Measurements from ENCODE around the gene AADACL2. TPM values are rescaled to one million over a fixed set of nuclear protein-coding genes. Genes with fewer than 3 reads are reported as not detected.

The AADACL2 gene
- total and polyA plus RNA-seq, 3 experiments from 2014 or later: not detected

DNA sequence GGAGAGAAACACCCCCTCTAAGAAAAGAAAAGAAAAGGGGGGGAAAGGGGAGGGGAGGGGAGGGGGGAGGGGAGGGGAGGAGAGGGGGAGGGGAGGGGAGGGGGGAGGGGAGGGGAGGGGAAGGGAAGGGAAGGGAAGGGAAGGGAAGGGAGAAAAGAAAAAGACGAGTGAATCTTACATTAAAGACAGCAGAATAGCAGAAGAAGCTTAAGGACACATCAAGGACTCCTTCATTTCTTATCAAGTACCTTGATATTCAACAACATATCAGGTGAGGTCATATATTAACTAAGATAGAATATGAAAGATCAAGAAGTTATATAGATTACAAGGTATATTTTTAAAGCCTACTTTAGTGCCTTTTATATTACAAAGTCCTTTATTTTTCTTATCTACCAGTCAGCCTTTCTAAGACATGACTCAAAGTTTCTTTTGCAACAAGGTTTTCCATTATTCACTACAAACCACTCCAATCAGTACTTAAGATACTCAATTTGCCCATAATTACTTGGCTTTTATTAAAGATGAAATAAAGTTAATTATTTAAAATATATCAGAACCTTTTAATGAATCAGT lies 62.5 kb downstream of the AADACL2 start:
- no peak overlapping the region for H3K27ac Mint-ChIP-seq
- no peaks in the 10 kb centered on the region for H3K36me3 Mint-ChIP-seq
- DNase-seq: no peak
- no peaks in the 10 kb centered on the region for H3K9me3 ChIP-seq (ENCODE audit: low read length)
- no peaks in the 10 kb centered on the region for H3K4me1 ChIP-seq (ENCODE audit: insufficient read depth, low read length)
- no peak overlapping the region for H3K4me3 ChIP-seq (ENCODE audit: low read length)
- H3K27me3 ChIP-seq (ENCODE audit: insufficient read depth, low read length, poor library complexity, severe bottlenecking): no peaks in the 10 kb centered on the region
- no peaks in the 10 kb centered on the region for H3K9me3 Mint-ChIP-seq
- no peaks in the 10 kb centered on the region for H3K36me3 ChIP-seq (ENCODE audit: insufficient read depth, low read length)
- POLR2A ChIA-PET: no interaction called here
- H3K27ac ChIP-seq (ENCODE audit: low read depth, low read length): no peak overlapping the region
- CTCF ChIA-PET: no interaction called here
- no peak overlapping the region for H3K4me3 Mint-ChIP-seq
- no peaks in the 10 kb centered on the region for H3K4me1 Mint-ChIP-seq
- H3K27me3 Mint-ChIP-seq: peaks cover 0 to 10% of the 10 kb centered on the region in 2 donors

DNA sequence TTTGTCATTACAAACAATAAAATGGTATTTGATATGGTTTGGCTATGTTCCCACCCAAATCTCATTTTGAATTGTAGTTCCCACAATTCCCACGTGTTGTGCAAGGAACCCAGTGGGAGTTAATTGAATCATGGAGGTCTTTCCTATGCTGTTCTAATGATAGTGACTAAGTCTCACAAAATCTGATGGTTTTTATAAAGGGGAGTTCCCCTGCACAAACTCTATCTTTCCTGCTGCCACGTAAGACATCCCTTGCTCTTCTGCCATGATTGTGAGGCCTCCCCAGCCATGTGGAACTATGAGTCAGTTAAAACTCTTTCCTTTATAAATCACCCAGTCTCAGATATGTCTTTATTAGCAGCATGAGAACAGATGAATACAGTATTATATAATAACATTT lies 64.7 kb downstream of the AADACL2 start:
- ChIA-PET POLR2A (no interaction called here), CTCF (no interaction called here)
- DNase-seq: no peak
- H3K4me3 Mint-ChIP-seq: no peak overlapping the region
- H3K36me3 Mint-ChIP-seq: no peaks in the 10 kb centered on the region
- peaks cover 0 to 2% (median 0%) of the 10 kb centered on the region in 5 donors for H3K9me3 Mint-ChIP-seq
- Histone ChIP-seq H3K27ac (ENCODE audit: low read depth, low read length) (no peak overlapping the region), H3K4me1 (ENCODE audit: insufficient read depth, low read length) (no peaks in the 10 kb centered on the region), H3K4me3 (ENCODE audit: low read length) (no peak overlapping the region), H3K9me3 (ENCODE audit: low read length) (no peaks in the 10 kb centered on the region), H3K36me3 (ENCODE audit: insufficient read depth, low read length) (no peaks in the 10 kb centered on the region), H3K27me3 (ENCODE audit: insufficient read depth, low read length, poor library complexity, severe bottlenecking) (no peaks in the 10 kb centered on the region)
- peaks cover 5 to 10% of the 10 kb centered on the region in 2 donors for H3K27me3 Mint-ChIP-seq
- no peak overlapping the region for H3K27ac Mint-ChIP-seq
- no peaks in the 10 kb centered on the region for H3K4me1 Mint-ChIP-seq

DNA sequence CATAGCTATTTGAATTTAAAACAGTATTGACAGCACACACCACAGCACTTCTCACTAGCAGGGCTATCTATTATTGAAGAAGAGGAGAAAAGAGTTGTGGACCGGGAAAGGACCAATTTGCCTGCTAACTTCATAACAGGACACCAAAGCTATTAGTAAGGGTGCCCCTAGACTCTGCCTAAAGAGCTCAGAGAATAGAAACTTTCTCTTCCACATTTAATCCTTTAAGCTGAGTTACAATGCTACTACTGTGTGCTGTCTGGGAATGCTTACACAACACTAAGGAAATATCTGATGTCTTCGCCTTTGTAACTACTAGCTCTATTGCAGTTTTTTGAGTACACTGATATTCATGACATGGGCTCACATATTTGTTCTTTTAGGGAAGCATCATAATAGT lies 66.7 kb downstream of the AADACL2 start:
- H3K27me3 Mint-ChIP-seq: peaks cover 6 to 7% of the 10 kb centered on the region in 2 donors
- DNase-seq: no peak
- Histone ChIP-seq H3K4me3 (ENCODE audit: low read length) (no peak overlapping the region), H3K4me1 (ENCODE audit: insufficient read depth, low read length) (no peaks in the 10 kb centered on the region), H3K27me3 (ENCODE audit: insufficient read depth, low read length, poor library complexity, severe bottlenecking) (no peaks in the 10 kb centered on the region), H3K36me3 (ENCODE audit: insufficient read depth, low read length) (no peaks in the 10 kb centered on the region), H3K27ac (ENCODE audit: low read depth, low read length) (no peak overlapping the region), H3K9me3 (ENCODE audit: low read length) (no peaks in the 10 kb centered on the region)
- no peaks in the 10 kb centered on the region for H3K4me1 Mint-ChIP-seq
- peaks cover 0 to 2% (median 0%) of the 10 kb centered on the region in 5 donors for H3K9me3 Mint-ChIP-seq
- POLR2A ChIA-PET: no interaction called here
- CTCF ChIA-PET: no interaction called here
- no peak overlapping the region for H3K27ac Mint-ChIP-seq
- H3K4me3 Mint-ChIP-seq: no peak overlapping the region
- H3K36me3 Mint-ChIP-seq: no peaks in the 10 kb centered on the region

DNA sequence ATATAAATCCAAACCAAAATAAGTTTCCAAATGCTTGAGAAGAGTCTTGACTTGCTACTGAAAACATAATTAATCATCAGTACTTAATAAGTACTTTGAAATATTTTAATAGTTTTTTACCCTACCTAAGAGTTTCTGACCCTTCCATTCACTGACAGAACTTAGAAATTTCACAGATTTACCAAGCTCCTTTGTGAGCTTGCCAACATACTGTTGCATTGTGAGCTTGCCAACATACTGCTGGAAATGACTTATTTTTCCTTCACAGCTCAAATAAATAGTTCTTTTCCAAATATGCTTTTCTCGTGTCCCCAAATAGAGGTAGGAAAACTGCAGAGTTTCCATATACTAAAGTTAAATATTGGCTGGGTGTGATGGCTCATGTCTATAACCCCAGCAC lies 70.5 kb downstream of the AADACL2 start:
- Histone ChIP-seq H3K4me1 (ENCODE audit: insufficient read depth, low read length) (no peaks in the 10 kb centered on the region), H3K27me3 (ENCODE audit: insufficient read depth, low read length, poor library complexity, severe bottlenecking) (no peaks in the 10 kb centered on the region), H3K27ac (ENCODE audit: low read depth, low read length) (no peak overlapping the region), H3K4me3 (ENCODE audit: low read length) (no peak overlapping the region), H3K36me3 (ENCODE audit: insufficient read depth, low read length) (no peaks in the 10 kb centered on the region), H3K9me3 (ENCODE audit: low read length) (no peaks in the 10 kb centered on the region)
- Mint-ChIP-seq H3K27me3 (peaks cover 15% of the 10 kb centered on the region in 2 donors), H3K36me3 (peaks cover 0 to 10% (median 0%) of the 10 kb centered on the region in 3 donors), H3K4me1 (no peaks in the 10 kb centered on the region), H3K27ac (no peak overlapping the region), H3K9me3 (peaks cover 13 to 22% (median 20%) of the 10 kb centered on the region in 5 donors), H3K4me3 (no peak overlapping the region)
- ChIA-PET CTCF (interaction anchor here (0.5 kb wide), 1 partner anchor 275 kb away, joined by 4 read pairs; no protein-coding TSS in a partner anchor), POLR2A (no interaction called here)
- DNase-seq: no peak

DNA sequence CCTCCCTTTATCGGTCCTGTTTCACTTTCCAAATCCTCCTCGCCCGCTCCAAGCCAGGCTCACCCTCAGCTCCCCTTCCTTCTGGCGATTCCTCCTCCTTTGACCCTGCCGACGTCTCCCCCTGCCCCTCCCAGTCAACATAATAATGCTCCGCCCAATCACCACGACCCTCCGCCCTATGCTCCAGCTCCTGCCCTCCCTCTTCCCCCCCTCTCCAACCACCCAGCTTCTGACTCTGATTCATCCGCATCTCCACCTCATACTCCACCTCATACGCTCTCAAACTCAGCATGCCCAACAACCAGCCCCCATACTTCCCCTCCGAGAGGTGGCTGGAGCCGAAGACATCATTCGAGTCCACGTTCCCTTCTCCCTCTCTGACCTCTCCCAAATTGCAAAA lies 73.1 kb downstream of the AADACL2 start:
- DNase-seq: no peak
- Histone ChIP-seq H3K9me3 (ENCODE audit: low read length) (no peaks in the 10 kb centered on the region), H3K4me1 (ENCODE audit: insufficient read depth, low read length) (no peaks in the 10 kb centered on the region), H3K27ac (ENCODE audit: low read depth, low read length) (no peak overlapping the region), H3K4me3 (ENCODE audit: low read length) (no peak overlapping the region), H3K36me3 (ENCODE audit: insufficient read depth, low read length) (no peaks in the 10 kb centered on the region), H3K27me3 (ENCODE audit: insufficient read depth, low read length, poor library complexity, severe bottlenecking) (no peaks in the 10 kb centered on the region)
- H3K27me3 Mint-ChIP-seq: peaks cover 15% of the 10 kb centered on the region in 2 donors
- no peak overlapping the region for H3K4me3 Mint-ChIP-seq
- H3K27ac Mint-ChIP-seq: no peak overlapping the region
- peaks cover 0 to 10% (median 0%) of the 10 kb centered on the region in 3 donors for H3K36me3 Mint-ChIP-seq
- no peaks in the 10 kb centered on the region for H3K4me1 Mint-ChIP-seq
- peaks cover 13 to 22% (median 20%) of the 10 kb centered on the region in 5 donors for H3K9me3 Mint-ChIP-seq
- ChIA-PET POLR2A (no interaction called here), CTCF (no interaction called here)

Other genes with a start within 250 kb of the AADACL2 start
- not detected for gene AADAC, start 80.2 kb downstream of the AADACL2 start, total RNA-seq
- not detected for gene AADAC, start 80.2 kb downstream of the AADACL2 start, polyA plus RNA-seq
- not detected for gene SUCNR1, start 139.7 kb downstream of the AADACL2 start, total RNA-seq
- gene SUCNR1, start 139.7 kb downstream of the AADACL2 start, polyA plus RNA-seq: not detected